OCI-LY7 (cell line): ENCODE data around the gene SERGEF.

ENCODE experiments used
- CTCF ChIP-seq: fragments of 200-600 bp; sonication (generic); conservative IDR thresholded peaks from 2 replicates; pipeline ENCODE4 v1.5.1; 2014; ENCODE audit warnings: mild to moderate bottlenecking, antibody characterized with exemption, low read length, moderate library complexity, mixed read lengths
- EZH2phosphoT487 ChIP-seq: fragments of 200-600 bp; sonication (generic); IDR thresholded peaks from 2 replicates; pipeline ENCODE4 v1.6.1; 2018; ENCODE audit warnings: low read depth, borderline replicate concordance, mild to moderate bottlenecking, mixed run types, antibody characterized with exemption, low read length, moderate library complexity, mixed read lengths

GRCh38 chr11:17771415-17771814, 241.4 kb downstream of the SERGEF start:
- no peak for TF ChIP-seq CTCF
- TF ChIP-seq EZH2phosphoT487, result no peak
